A549 (cell line): Measurements from ENCODE around the gene CD101.

ENCODE experiments used
- CHD2 ChIP-seq: fragments of 150-350 bp; IDR thresholded peaks from 2 replicates; pipeline ENCODE4 v1.6.1; 2014; ENCODE audit warnings: low read length; ENCODE audit not compliant: partially characterized antibody
- CTCF ChIP-seq: fragments of >200 bp; sonication (Bioruptor Twin); formaldehyde crosslinking; IDR thresholded peaks from 3 replicates; pipeline ENCODE4 v1.5.1; 2016
- EP300 ChIP-seq, 2 experiments: fragments of >200 bp; sonication (Bioruptor Twin); formaldehyde crosslinking; IDR thresholded peaks; 2 replicates in 1 of 2; 3 replicates in 1 of 2; pipeline ENCODE4 v1.6.1; 2016 to 2017
- MAFK ChIP-seq: fragments of 450-650 bp; IDR thresholded peaks from 2 replicates; pipeline ENCODE4 v1.6.1; 2014; ENCODE audit not compliant: partially characterized antibody
- POLR2A ChIP-seq: IDR thresholded peaks from 2 replicates; pipeline ENCODE4 v1.6.1; 2012; ENCODE audit warnings: mild to moderate bottlenecking, low read length
- RNF2 ChIP-seq: fragments of 200-600 bp; sonication (generic); IDR thresholded peaks from 2 replicates; pipeline ENCODE4 v1.6.1; 2016; ENCODE audit warnings: low read depth, mild to moderate bottlenecking, antibody characterized with exemption, moderate library complexity, borderline replicate concordance
- TF ChIP-seq, protein P1 (sequence below): fragments of >200 bp; sonication (Bioruptor Twin); formaldehyde crosslinking; IDR thresholded peaks from 3 replicates; pipeline ENCODE4 v1.6.1; 2016

GRCh38 chr1:116956378-116956777 is 45.2 kb upstream of the CD101 start:
- no peak for TF ChIP-seq POLR2A
- TF ChIP-seq RNF2 = no peak
- no peak for TF ChIP-seq CHD2
- no peak for TF ChIP-seq CTCF
- TF ChIP-seq EP300 (IDR thresholded peaks at IDR 0.05) = no peak
- TF ChIP-seq MAFK = no peak
- TF ChIP-seq, protein P1, sequence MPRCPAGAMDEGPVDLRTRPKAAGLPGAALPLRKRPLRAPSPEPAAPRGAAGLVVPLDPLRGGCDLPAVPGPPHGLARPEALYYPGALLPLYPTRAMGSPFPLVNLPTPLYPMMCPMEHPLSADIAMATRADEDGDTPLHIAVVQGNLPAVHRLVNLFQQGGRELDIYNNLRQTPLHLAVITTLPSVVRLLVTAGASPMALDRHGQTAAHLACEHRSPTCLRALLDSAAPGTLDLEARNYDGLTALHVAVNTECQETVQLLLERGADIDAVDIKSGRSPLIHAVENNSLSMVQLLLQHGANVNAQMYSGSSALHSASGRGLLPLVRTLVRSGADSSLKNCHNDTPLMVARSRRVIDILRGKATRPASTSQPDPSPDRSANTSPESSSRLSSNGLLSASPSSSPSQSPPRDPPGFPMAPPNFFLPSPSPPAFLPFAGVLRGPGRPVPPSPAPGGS = no peak
